Tibial nerve (tissue), 4 donors: ENCODE results near the gene KLHL14. TPM values are rescaled to one million over a fixed set of nuclear protein-coding genes. Genes with fewer than 3 reads are reported as not detected.

ENCODE experiments used
- DNase-seq, 2 donors: peaks; one replicate each; pipeline ENCODE4 v3.0.0-alpha.2; 2019; ENCODE audit warnings: low spot score in 2 of 2
- H3K27ac ChIP-seq, 4 donors: fragments of 200-600 bp; sonication (generic) in 3 of 4; one replicate each; pipeline ENCODE4 v1.5.1; 2017 to 2019; ENCODE audit warnings: mild to moderate bottlenecking in 1 of 4
- H3K27me3 ChIP-seq, 2 donors: fragments of 200-600 bp; sonication (generic) in 1 of 2; one replicate each; pipeline versions ENCODE4 v1.5.1 to v1.6.0; 2017 to 2019
- H3K36me3 ChIP-seq, 3 donors: fragments of 200-600 bp; sonication (generic); one replicate each; pipeline ENCODE4 v1.5.1; 2018 to 2019
- H3K4me1 ChIP-seq, 4 donors: fragments of 200-600 bp; sonication (generic) in 3 of 4; one replicate each; pipeline ENCODE4 v1.5.1; 2017 to 2019
- H3K4me3 ChIP-seq, 4 donors: fragments of 200-600 bp; sonication (generic) in 3 of 4; one replicate each; pipeline ENCODE4 v1.5.1; 2017 to 2019; ENCODE audit warnings: mild to moderate bottlenecking in 1 of 4, moderate library complexity in 1 of 4
- H3K9me3 ChIP-seq, 4 donors: fragments of 200-600 bp; sonication (generic) in 3 of 4; one replicate each; pipeline ENCODE4 v1.5.1; 2017 to 2019
- EP300 ChIP-seq, 2 donors: sonication (generic); formaldehyde crosslinking; IDR thresholded peaks; one replicate each; pipeline ENCODE4 v1.6.1; 2017; ENCODE audit warnings: antibody characterized with exemption in 2 of 2, mild to moderate bottlenecking in 1 of 2
- POLR2A ChIP-seq, 2 donors: fragments of 450-650 bp; IDR thresholded peaks; one replicate each; pipeline ENCODE4 v1.6.1; 2017; ENCODE audit warnings: antibody characterized with exemption in 2 of 2, mild to moderate bottlenecking in 2 of 2, moderate library complexity in 2 of 2
- WGBS, 2 donors: methylation state at CpG; one replicate each; pipeline ENCODE4 v1.1.5; 2018; 5-methylcytosine and 5-hydroxymethylcytosine counted together
- total RNA-seq, 4 donors: library from RNA; depleted of rRNA; stranded (reverse); fragments of >200 nt; gene quantifications; one replicate each; pipeline ENCODE4 v1.1.0, GENCODE V29; 2016
- TF ChIP-seq, protein P1 (sequence below), 5 experiments: fragments of 200-600 bp in 3 of 5; fragments of 450-650 bp in 2 of 5; sonication (generic) in 3 of 5; IDR thresholded peaks; one replicate each; pipeline ENCODE4 v1.5.1; 2016 to 2019; ENCODE audit warnings: antibody characterized with exemption in 5 of 5, mild to moderate bottlenecking in 3 of 5, moderate library complexity in 2 of 5

KLHL14 gene
- total RNA-seq, 4 donors from 2014 or later, result 0.21 to 0.59 (median 0.37) TPM

DNA sequence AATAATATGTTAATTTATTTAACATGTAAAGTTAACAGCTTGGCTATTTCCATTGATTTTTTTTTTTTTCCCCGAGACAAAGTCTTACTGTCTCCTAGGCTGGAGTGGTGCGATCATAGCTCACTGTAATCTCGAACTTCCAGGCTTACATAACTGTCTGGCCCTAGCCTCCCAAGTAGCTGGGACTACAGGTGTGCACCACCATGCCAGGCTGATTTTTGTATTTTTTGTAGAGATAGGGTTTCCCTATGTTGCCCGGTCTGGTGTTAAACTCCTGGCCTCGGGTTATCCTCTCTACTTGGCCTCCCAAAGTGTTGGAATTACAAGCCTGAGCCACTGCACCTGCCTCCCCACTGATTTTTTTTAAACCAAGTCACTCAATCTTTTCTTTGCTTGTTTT lies 32.5 kb upstream of the KLHL14 start:
- TF ChIP-seq, protein P1, sequence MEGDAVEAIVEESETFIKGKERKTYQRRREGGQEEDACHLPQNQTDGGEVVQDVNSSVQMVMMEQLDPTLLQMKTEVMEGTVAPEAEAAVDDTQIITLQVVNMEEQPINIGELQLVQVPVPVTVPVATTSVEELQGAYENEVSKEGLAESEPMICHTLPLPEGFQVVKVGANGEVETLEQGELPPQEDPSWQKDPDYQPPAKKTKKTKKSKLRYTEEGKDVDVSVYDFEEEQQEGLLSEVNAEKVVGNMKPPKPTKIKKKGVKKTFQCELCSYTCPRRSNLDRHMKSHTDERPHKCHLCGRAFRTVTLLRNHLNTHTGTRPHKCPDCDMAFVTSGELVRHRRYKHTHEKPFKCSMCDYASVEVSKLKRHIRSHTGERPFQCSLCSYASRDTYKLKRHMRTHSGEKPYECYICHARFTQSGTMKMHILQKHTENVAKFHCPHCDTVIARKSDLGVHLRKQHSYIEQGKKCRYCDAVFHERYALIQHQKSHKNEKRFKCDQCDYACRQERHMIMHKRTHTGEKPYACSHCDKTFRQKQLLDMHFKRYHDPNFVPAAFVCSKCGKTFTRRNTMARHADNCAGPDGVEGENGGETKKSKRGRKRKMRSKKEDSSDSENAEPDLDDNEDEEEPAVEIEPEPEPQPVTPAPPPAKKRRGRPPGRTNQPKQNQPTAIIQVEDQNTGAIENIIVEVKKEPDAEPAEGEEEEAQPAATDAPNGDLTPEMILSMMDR (IDR thresholded peaks at IDR 0.05), result no peak
- TF ChIP-seq POLR2A (IDR thresholded peaks at IDR 0.05), result no peak
- no peak for TF ChIP-seq EP300 (IDR thresholded peaks at IDR 0.05)

DNA sequence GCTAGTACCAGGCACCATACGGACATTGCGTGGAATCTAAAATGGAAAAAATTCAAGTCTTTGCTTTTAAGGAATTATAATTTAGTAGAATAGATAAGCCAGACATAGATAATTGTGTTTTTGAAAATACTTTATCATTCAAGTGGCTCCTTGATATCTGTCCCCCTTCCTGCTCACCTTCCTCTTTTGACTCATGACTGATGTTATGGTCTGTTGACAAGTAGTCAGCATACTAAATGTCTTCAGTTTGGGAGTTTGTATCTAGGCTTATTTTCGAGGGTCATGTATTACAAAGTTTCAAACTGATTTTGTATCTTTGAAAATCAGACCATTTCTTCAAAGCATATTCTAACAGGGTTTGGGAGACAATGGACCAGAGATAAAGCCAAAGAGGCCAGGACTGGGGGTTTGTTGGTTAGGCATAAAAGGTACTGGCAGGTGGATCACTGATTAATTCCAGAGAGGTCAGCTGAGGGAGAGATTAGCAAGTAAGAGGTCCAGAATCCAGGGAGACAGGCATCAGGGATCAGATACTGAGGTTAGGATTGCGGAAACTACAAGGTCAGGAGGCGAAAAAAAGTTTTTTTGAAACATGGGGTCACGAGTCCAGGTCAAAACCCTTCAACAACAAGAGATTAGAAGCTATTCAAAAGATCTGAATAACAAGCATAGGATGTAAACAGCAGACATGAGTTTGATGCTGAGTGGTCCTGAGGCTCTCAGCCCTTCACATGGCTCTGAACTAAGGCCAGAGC lies 31.5 kb upstream of the KLHL14 start:
- Histone ChIP-seq H3K4me3 (no peak overlapping the region), H3K36me3 (no peaks in the 10 kb centered on the region), H3K9me3 (no peaks in the 10 kb centered on the region), H3K27me3 (no peaks in the 10 kb centered on the region), H3K27ac (no peak overlapping the region), H3K4me1 (no peaks in the 10 kb centered on the region)
- no peak for DNase-seq
- TF ChIP-seq EP300 (IDR thresholded peaks at IDR 0.05), result no peak
- TF ChIP-seq, protein P1 (IDR thresholded peaks at IDR 0.05), result no peak
- no peak for TF ChIP-seq POLR2A (IDR thresholded peaks at IDR 0.05)
- WGBS, 2 donors, result 76% methylated on average over 6 of the region's 6 CpGs

More for the DNA sequence above, 32.5 kb upstream of the KLHL14 start:
- Histone ChIP-seq H3K9me3 (no peaks in the 10 kb centered on the region), H3K36me3 (no peaks in the 10 kb centered on the region), H3K27me3 (no peaks in the 10 kb centered on the region), H3K27ac (no peak overlapping the region), H3K4me3 (no peak overlapping the region), H3K4me1 (no peaks in the 10 kb centered on the region)
- no peak for DNase-seq
- 73 to 79% methylated on average over 5 of the region's 5 CpGs for WGBS, 2 donors

DNA sequence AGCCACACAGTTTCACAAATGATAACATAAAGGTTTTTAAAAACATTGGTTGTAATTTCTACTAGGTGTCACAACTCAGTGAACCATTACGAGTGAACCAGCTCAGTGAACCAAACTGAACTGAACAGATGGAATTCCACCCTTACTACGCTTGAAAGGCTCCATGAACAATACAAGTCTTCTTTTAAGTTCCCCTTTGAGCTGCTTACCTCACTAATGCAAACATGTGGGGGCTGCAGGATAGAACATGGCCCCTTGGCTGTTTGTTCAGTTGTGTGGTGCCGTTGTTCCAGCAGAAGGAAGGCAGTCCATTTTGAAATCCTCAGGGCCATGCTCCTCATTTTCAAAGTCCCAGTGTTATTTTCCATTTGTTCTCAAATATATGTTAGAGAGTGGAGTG lies 30.7 kb upstream of the KLHL14 start:
- H3K27me3 ChIP-seq, result no peaks in the 10 kb centered on the region
- H3K9me3 ChIP-seq, result peaks cover 0 to 4% (median 0%) of the 10 kb centered on the region in 4 donors
- 27 to 41% methylated on average over 3 of the region's 3 CpGs for WGBS, 2 donors
- no peak overlapping the region for H3K4me3 ChIP-seq
- no peaks in the 10 kb centered on the region for H3K36me3 ChIP-seq
- TF ChIP-seq POLR2A (IDR thresholded peaks at IDR 0.05) (no peak), EP300 (IDR thresholded peaks at IDR 0.05) (no peak)
- TF ChIP-seq, protein P1 (IDR thresholded peaks at IDR 0.05), result no peak
- DNase-seq, result no peak
- no peak overlapping the region for H3K27ac ChIP-seq
- no peaks in the 10 kb centered on the region for H3K4me1 ChIP-seq

DNA sequence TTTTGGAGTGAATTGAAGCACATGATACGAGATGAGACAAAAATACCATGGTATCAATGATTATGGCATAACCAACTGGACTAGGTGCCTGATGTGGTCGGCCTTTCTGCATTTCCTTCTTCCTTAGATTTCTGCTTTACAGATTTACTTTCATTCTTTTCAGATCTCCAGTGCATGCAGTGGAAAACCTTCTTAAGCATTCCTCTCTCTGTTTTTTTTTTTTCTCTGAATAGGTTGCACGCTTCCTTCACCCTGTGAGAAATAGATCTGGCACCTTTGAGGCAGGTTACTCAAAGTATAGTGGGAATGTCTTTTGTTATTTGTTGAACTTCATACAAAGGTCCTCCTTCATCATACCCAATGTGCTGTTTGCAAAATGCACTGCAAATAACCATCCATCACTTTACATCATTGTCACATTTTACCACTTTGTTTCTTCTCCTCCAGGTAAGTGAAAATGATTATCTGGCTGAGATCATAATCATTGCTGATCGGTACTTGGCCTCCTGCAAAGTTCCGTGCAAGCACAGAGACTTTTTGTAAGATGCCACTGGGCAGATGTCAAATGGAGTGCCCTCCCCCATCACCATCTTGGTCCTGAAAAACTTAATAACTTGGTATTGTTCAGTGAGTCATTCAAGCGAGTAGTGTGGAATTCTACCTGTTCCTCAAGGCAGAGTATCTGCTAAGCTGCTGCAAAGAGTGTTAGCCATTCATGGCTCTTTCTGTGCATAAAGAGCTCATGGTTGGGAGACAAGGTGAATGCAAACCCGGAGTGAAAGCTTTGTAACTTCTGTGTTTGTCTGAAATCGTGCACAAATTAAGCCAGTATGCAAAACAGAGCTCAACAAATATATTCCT lies 30.0 kb upstream of the KLHL14 start:
- Histone ChIP-seq H3K9me3 (peaks cover 0 to 10% (median 0%) of the 10 kb centered on the region in 4 donors), H3K4me1 (no peaks in the 10 kb centered on the region), H3K27me3 (no peaks in the 10 kb centered on the region), H3K4me3 (no peak overlapping the region), H3K27ac (no peak overlapping the region), H3K36me3 (no peaks in the 10 kb centered on the region)
- WGBS, 2 donors, result 79 to 80% methylated on average over 8 of the region's 8 CpGs
- TF ChIP-seq POLR2A (IDR thresholded peaks at IDR 0.05) (no peak), EP300 (IDR thresholded peaks at IDR 0.05) (no peak)
- TF ChIP-seq, protein P1 (IDR thresholded peaks at IDR 0.05), result no peak
- no peak for DNase-seq

DNA sequence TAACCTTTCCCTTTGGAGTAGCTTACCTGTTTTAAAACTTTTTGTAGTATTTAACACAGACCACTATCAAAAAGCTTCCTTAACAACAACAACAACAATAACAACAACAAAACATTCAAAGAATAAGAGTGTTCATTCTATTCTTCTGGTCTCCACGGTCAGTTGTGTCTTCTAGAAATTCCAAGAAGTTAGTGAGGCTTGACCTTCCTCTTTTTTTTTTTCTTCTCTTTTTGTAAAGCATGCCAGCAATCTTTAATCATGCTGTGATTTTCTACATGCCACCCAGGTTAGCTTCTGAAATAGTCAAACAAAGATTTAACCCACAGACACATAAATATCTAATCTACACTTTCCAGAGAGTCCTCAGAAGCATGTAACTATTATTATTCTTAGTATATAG lies 28.4 kb upstream of the KLHL14 start:
- DNase-seq, result no peak
- no peaks in the 10 kb centered on the region for H3K36me3 ChIP-seq
- no peak overlapping the region for H3K4me3 ChIP-seq
- TF ChIP-seq EP300 (IDR thresholded peaks at IDR 0.05), result no peak
- no peak for TF ChIP-seq POLR2A (IDR thresholded peaks at IDR 0.05)
- TF ChIP-seq, protein P1 (IDR thresholded peaks at IDR 0.05), result no peak
- H3K27ac ChIP-seq, result no peak overlapping the region
- 17 to 24% methylated on average over 1 of the region's 1 CpG for WGBS, 2 donors
- no peaks in the 10 kb centered on the region for H3K4me1 ChIP-seq
- H3K27me3 ChIP-seq, result no peaks in the 10 kb centered on the region
- peaks cover 0 to 10% (median 0%) of the 10 kb centered on the region in 4 donors for H3K9me3 ChIP-seq
